ENCODE results near the gene FOXA3. TPM values are rescaled to one million over a fixed set of nuclear protein-coding genes. Genes with fewer than 3 reads are reported as not detected.

The FOXA3 gene
- total RNA-seq, 1 donor = not detected

DNA sequence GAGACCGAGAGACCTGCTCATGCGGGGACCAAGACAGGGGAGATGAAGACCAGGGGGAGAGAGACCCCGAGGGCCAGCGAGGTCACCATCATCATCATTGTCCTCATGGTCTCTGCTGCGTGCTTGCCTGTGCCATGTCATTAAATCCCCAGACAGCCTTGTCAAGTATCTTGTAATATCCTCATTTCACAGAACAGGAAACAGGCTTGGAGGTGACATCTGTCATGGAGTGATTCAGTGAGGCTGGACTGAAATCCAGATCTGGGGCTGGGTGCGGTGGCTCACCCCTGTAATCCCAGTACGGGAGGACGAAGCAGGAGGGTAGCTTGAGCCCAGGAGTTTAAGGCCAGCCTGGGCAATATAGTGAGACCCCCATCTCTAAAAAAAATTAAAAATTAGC lies 56.3 kb downstream of the FOXA3 start:
- no peak for DNase-seq (ENCODE audit: low read depth)
- no peak for TF ChIP-seq CTCF (IDR thresholded peaks at IDR 0.05; ENCODE audit: insufficient read depth, low read depth, low read length)
- no peak overlapping the region for H3K4me3 ChIP-seq (ENCODE audit: low read depth, low read length)

DNA sequence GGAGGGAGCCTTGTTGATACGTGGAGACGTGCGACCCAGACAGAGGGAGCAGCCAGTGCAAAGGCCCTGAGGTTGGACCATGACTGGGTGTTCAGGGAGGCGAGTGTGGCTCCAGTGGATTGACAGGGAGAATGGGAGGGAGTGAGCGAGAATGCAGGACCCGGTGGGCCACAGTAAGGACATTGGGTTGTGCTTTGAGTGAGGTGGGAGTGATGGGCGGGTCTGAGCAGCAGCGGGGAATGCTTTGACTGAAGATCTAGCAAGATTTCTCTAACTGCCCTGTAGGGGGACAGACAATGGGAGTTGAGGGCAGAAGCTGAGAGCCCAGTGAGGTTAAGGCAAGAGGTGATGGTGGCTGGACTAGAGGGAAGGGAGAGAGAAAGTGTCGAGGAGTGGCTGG lies 58.2 kb downstream of the FOXA3 start:
- no peak for DNase-seq (ENCODE audit: low read depth)
- H3K4me3 ChIP-seq (ENCODE audit: low read depth, low read length) = no peak overlapping the region
- peak; percentile 32 for TF ChIP-seq CTCF (IDR thresholded peaks at IDR 0.05; ENCODE audit: insufficient read depth, low read depth, low read length)

Other genes starting within 250 kb of the FOXA3 start
- gene EML2, start 224.9 kb upstream of the FOXA3 start, total RNA-seq = 17.7 and 31.5 TPM in 2 replicates
- gene GIPR, start 196.1 kb upstream of the FOXA3 start, total RNA-seq = 0.32 TPM in 1 of 2 replicates, not detected in the other
- 191 and 217 TPM in 2 replicates for gene SNRPD2, start 172.4 kb upstream of the FOXA3 start, total RNA-seq
- 28.0 and 29.8 TPM in 2 replicates for gene QPCTL, start 171.7 kb upstream of the FOXA3 start, total RNA-seq
- 7.4 and 12.5 TPM in 2 replicates for gene FBXO46, start 133.4 kb upstream of the FOXA3 start, total RNA-seq
- gene MEIOSIN, start 130.9 kb upstream of the FOXA3 start, total RNA-seq = not detected in 2 replicates
- gene SIX5, start 95.1 kb upstream of the FOXA3 start, total RNA-seq = 8.4 and 8.6 TPM in 2 replicates
- 46.4 and 53.1 TPM in 2 replicates for gene DMPK, start 81.8 kb upstream of the FOXA3 start, total RNA-seq
- gene DMWD, start 71.5 kb upstream of the FOXA3 start, total RNA-seq = 53.5 and 54.8 TPM in 2 replicates
- gene RSPH6A, start 49.0 kb upstream of the FOXA3 start, total RNA-seq = under 0.01 and 0.32 TPM in 2 replicates
- gene SYMPK, start 1.2 kb upstream of the FOXA3 start, total RNA-seq = 37.1 and 38.7 TPM in 2 replicates
- gene IRF2BP1, start 21.8 kb downstream of the FOXA3 start, total RNA-seq = 26.3 and 30.9 TPM in 2 replicates
- 2.6 TPM in 2 replicates for gene MYPOP, start 38.3 kb downstream of the FOXA3 start, total RNA-seq
- not detected in 2 replicates for gene NANOS2, start 50.5 kb downstream of the FOXA3 start, total RNA-seq
- gene NOVA2, start 109.5 kb downstream of the FOXA3 start, total RNA-seq = not detected in 2 replicates
- 3.9 and 6.1 TPM in 2 replicates for gene CCDC61, start 131.1 kb downstream of the FOXA3 start, total RNA-seq
- gene PGLYRP1, start 158.7 kb downstream of the FOXA3 start, total RNA-seq = not detected in 2 replicates
- gene IGFL4, start 176.7 kb downstream of the FOXA3 start, total RNA-seq = not detected in 2 replicates